ENCODE data around the gene TTLL8. TPM values are rescaled to one million over a fixed set of nuclear protein-coding genes. Genes with fewer than 3 reads are reported as not detected.

The TTLL8 gene
- polyA plus RNA-seq, 1 experiment: not detected

GRCh38 chr22:50064453-50064852, 6.4 kb upstream of the TTLL8 start:
- CTCF ChIA-PET: interaction anchor here (0.7 kb wide), 1 partner anchor 34 kb away, joined by 3 read pairs; no protein-coding TSS in a partner anchor
- POLR2A ChIA-PET: no interaction called here

GRCh38 chr22:50063589-50064393, 5.7 kb upstream of the TTLL8 start:
- ChIA-PET CTCF (interaction anchor here (0.7 kb wide), 1 partner anchor 33 kb away, joined by 3 read pairs; no protein-coding TSS in a partner anchor), POLR2A (no interaction called here)
- no peak overlapping the region for H3K4me3 ChIP-seq (ENCODE audit: low read depth, low read length)
- peaks cover 5% of the 10 kb centered on the region for H3K27me3 ChIP-seq (ENCODE audit: control insufficient read depth, insufficient read depth, low read length)
- no peak for DNase-seq (ENCODE audit: low read depth)
- TF ChIP-seq CTCF (IDR thresholded peaks at IDR 0.05; ENCODE audit: insufficient read depth, low read depth, low read length): no peak
- H3K36me3 ChIP-seq (ENCODE audit: control insufficient read depth, insufficient read depth, low read length): no peaks in the 10 kb centered on the region

More at GRCh38 chr22:50064453-50064852, 6.4 kb upstream of the TTLL8 start:
- no peak overlapping the region for H3K4me3 ChIP-seq (ENCODE audit: low read depth, low read length)
- TF ChIP-seq CTCF (IDR thresholded peaks at IDR 0.05; ENCODE audit: insufficient read depth, low read depth, low read length): no peak
- no peak for DNase-seq (ENCODE audit: low read depth)
- H3K27me3 ChIP-seq (ENCODE audit: control insufficient read depth, insufficient read depth, low read length): peaks cover 2% of the 10 kb centered on the region; the same call in 1 of the 2 replicates
- H3K36me3 ChIP-seq (ENCODE audit: control insufficient read depth, insufficient read depth, low read length): no peaks in the 10 kb centered on the region

GRCh38 chr22:50062509-50063135, 4.5 kb upstream of the TTLL8 start:
- DNase-seq (ENCODE audit: low read depth): no peak
- ChIA-PET CTCF (no interaction called here), POLR2A (no interaction called here)
- TF ChIP-seq CTCF (IDR thresholded peaks at IDR 0.05; ENCODE audit: insufficient read depth, low read depth, low read length): no peak
- Histone ChIP-seq H3K36me3 (ENCODE audit: control insufficient read depth, insufficient read depth, low read length) (no peaks in the 10 kb centered on the region), H3K27me3 (ENCODE audit: control insufficient read depth, insufficient read depth, low read length) (peaks cover 7% of the 10 kb centered on the region), H3K4me3 (ENCODE audit: low read depth, low read length) (no peak overlapping the region)

GRCh38 chr22:50061824-50062355, 3.8 kb upstream of the TTLL8 start:
- Histone ChIP-seq H3K36me3 (ENCODE audit: control insufficient read depth, insufficient read depth, low read length) (no peaks in the 10 kb centered on the region), H3K4me3 (ENCODE audit: low read depth, low read length) (no peak overlapping the region), H3K27me3 (ENCODE audit: control insufficient read depth, insufficient read depth, low read length) (peaks cover 7% of the 10 kb centered on the region)
- ChIA-PET CTCF (no interaction called here), POLR2A (no interaction called here)
- DNase-seq (ENCODE audit: low read depth): no peak
- TF ChIP-seq CTCF (IDR thresholded peaks at IDR 0.05; ENCODE audit: insufficient read depth, low read depth, low read length): no peak

- TF ChIP-seq CTCF (IDR thresholded peaks at IDR 0.05; ENCODE audit: insufficient read depth, low read depth, low read length): no peak
- CTCF ChIA-PET: no interaction called here
- peaks cover 7% of the 10 kb centered on the region for H3K27me3 ChIP-seq (ENCODE audit: control insufficient read depth, insufficient read depth, low read length)
- no peak for DNase-seq (ENCODE audit: low read depth)
- POLR2A ChIA-PET: no interaction called here
- H3K4me3 ChIP-seq (ENCODE audit: low read depth, low read length): no peak overlapping the region
- H3K36me3 ChIP-seq (ENCODE audit: control insufficient read depth, insufficient read depth, low read length): no peaks in the 10 kb centered on the region
Measured at GRCh38 chr22:50061141-50061823, 3.2 kb upstream of the TTLL8 start.
